GM23338 (cell line): ENCODE data around the gene SF3B4. TPM values are rescaled to one million over a fixed set of nuclear protein-coding genes. Genes with fewer than 3 reads are reported as not detected.

Experiments used
- ATAC-seq: fragments of 200-7000 bp; cut with Tn5 transposase; 3 replicates; pipeline ENCODE4 v1.9.1; 2020
- DNase-seq: peaks from one replicate; pipeline ENCODE4 v3.0.0-alpha.2; 2015; ENCODE audit warnings: low spot score
- H2AFZ ChIP-seq: fragments of 200-600 bp; sonication (generic); 2 replicates; pipeline ENCODE4 v1.8.0; 2016; ENCODE audit warnings: antibody characterized with exemption, mild to moderate bottlenecking, moderate library complexity
- H3F3A ChIP-seq: fragments of 200-600 bp; sonication (generic); replicated peaks from 2 replicates; pipeline ENCODE4 v1.8.0; 2017; ENCODE audit warnings: antibody characterized with exemption, mixed run types, low read depth
- H3K27ac ChIP-seq: fragments of 200-600 bp; sonication (generic); 2 replicates; pipeline ENCODE4 v1.6.1; 2016; ENCODE audit warnings: low read depth
- H3K27me3 ChIP-seq: fragments of 200-600 bp; sonication (generic); 2 replicates; pipeline ENCODE4 v1.8.0; 2016; ENCODE audit warnings: mild to moderate bottlenecking, mixed run types, moderate library complexity; ENCODE audit not compliant: insufficient read depth
- H3K36me3 ChIP-seq: fragments of 200-600 bp; sonication (generic); 2 replicates; pipeline ENCODE4 v1.8.0; 2016; ENCODE audit warnings: mild to moderate bottlenecking; ENCODE audit not compliant: insufficient read depth
- H3K4me1 ChIP-seq: fragments of 200-600 bp; sonication (generic); 2 replicates; pipeline ENCODE4 v1.8.0; 2016; ENCODE audit warnings: mild to moderate bottlenecking, moderate library complexity; ENCODE audit not compliant: insufficient read depth
- H3K4me2 ChIP-seq: fragments of 200-600 bp; sonication (generic); 2 replicates; pipeline ENCODE4 v1.7.1; 2017; ENCODE audit warnings: mixed run types
- H3K4me3 ChIP-seq: fragments of 200-600 bp; sonication (generic); 2 replicates; pipeline ENCODE4 v1.6.1; 2016; ENCODE audit warnings: mixed run types
- H3K79me2 ChIP-seq: fragments of 200-600 bp; sonication (generic); replicated peaks from 2 replicates; pipeline ENCODE4 v1.8.0; 2017; ENCODE audit warnings: mild to moderate bottlenecking; ENCODE audit not compliant: insufficient read depth
- H3K9me2 ChIP-seq: fragments of 200-600 bp; sonication (generic); 2 replicates; pipeline ENCODE4 v1.8.0; 2017; ENCODE audit not compliant: insufficient read depth
- H4K20me1 ChIP-seq: fragments of 200-600 bp; sonication (generic); replicated peaks from 2 replicates; pipeline ENCODE4 v1.8.0; 2017; ENCODE audit warnings: mild to moderate bottlenecking; ENCODE audit not compliant: insufficient read depth
- H3K27ac Mint-ChIP-seq: 2 replicates; pipeline ENCODE4 v1.8.0; 2020; ENCODE audit warnings: inconsistent platforms, mild to moderate bottlenecking, moderate library complexity, mixed read lengths
- H3K27me3 Mint-ChIP-seq: 3 replicates; pipeline ENCODE4 v1.8.0; 2022; ENCODE audit warnings: low read depth, mild to moderate bottlenecking, moderate library complexity, mixed read lengths, inconsistent platforms; ENCODE audit not compliant: insufficient read depth, poor library complexity
- H3K36me3 Mint-ChIP-seq: 3 replicates; pipeline ENCODE4 v1.8.0; 2021; ENCODE audit warnings: low read depth, mild to moderate bottlenecking, inconsistent platforms, moderate library complexity, mixed read lengths
- H3K4me1 Mint-ChIP-seq: 3 replicates; pipeline ENCODE4 v1.8.0; 2020; ENCODE audit warnings: mild to moderate bottlenecking, inconsistent platforms, mixed read lengths
- H3K4me3 Mint-ChIP-seq: 3 replicates; pipeline ENCODE4 v1.8.0; 2021; ENCODE audit warnings: moderate library complexity, mild to moderate bottlenecking, inconsistent platforms, mixed read lengths
- H3K9me3 Mint-ChIP-seq: 3 replicates; pipeline ENCODE4 v1.8.0; 2020; ENCODE audit warnings: moderate library complexity, mild to moderate bottlenecking, inconsistent platforms, mixed read lengths
- CREB1 ChIP-seq: fragments of 250-450 bp; sonication (Bioruptor Pico); IDR thresholded peaks from 2 replicates; pipeline ENCODE4 v1.5.0; 2020; ENCODE audit warnings: low read depth, mild to moderate bottlenecking, moderate library complexity
- EZH2phosphoT487 ChIP-seq: fragments of 200-600 bp; sonication (generic); IDR thresholded peaks from one replicate; pipeline ENCODE4 v1.8.1; 2018; ENCODE audit warnings: antibody characterized with exemption; ENCODE audit not compliant: unreplicated experiment
- JUNB ChIP-seq: IDR thresholded peaks from one replicate; pipeline ENCODE4 v1.6.1; 2016; ENCODE audit warnings: antibody characterized with exemption; ENCODE audit not compliant: unreplicated experiment
- POLR2AphosphoS5 ChIP-seq: IDR thresholded peaks from 2 replicates; pipeline ENCODE4 v1.6.1; 2016; ENCODE audit warnings: antibody characterized with exemption, low read depth
- ZNF114 ChIP-seq: fragments of 250-450 bp; sonication (Bioruptor Pico); IDR thresholded peaks from 2 replicates; pipeline ENCODE4 v1.5.0; 2020; ENCODE audit warnings: mild to moderate bottlenecking, moderate library complexity
- ZNF462 ChIP-seq: fragments of 250-450 bp; sonication (Bioruptor Pico); IDR thresholded peaks from 2 replicates; pipeline ENCODE4 v1.5.0; 2020; ENCODE audit warnings: mild to moderate bottlenecking, moderate library complexity
- polyA plus RNA-seq: library from polyadenylated mRNA; unstranded; fragments of >200 nt; fragmentation: Nextera tagmentation; extraction: Ambion mirVana; gene quantifications from 2 replicates; pipeline ENCODE4 v1.2.1, GENCODE V29; 2016
- total RNA-seq: library from RNA; depleted of rRNA; stranded (reverse); fragments of >200 nt; shearing (Covaris generic); gene quantifications from 2 replicates; pipeline ENCODE4 v1.2.3, GENCODE V29; 2014
- TF ChIP-seq, protein P1 (sequence below), 2 experiments: fragments of 200-600 bp in 1 of 2; sonication (generic) in 1 of 2; conservative IDR thresholded peaks; 2 replicates each; pipeline versions ENCODE4 v1.5.1 to v1.6.1; 2016 to 2017; ENCODE audit warnings: antibody characterized with exemption in 2 of 2, low read depth in 2 of 2, mild to moderate bottlenecking in 2 of 2, moderate library complexity in 1 of 2

The SF3B4 gene
- total and polyA plus RNA-seq, 2 experiments from 2014 or later: 48.7 to 84.0 TPM

GRCh38 chr1:149931212-149931790, 3.7 kb upstream of the SF3B4 start:
- Histone ChIP-seq H3K4me1 (peaks cover 20% of the 10 kb centered on the region), H4K20me1 (peaks cover 7% of the 10 kb centered on the region), H3K4me2 (no peak overlapping the region), H3F3A (peaks cover 7% of the 10 kb centered on the region; the same call in 1 of the 2 replicates), H3K36me3 (peaks cover 2% of the 10 kb centered on the region), H3K79me2 (peaks cover 12% of the 10 kb centered on the region), H3K9me2 (no peaks in the 10 kb centered on the region), H2AFZ (no peak overlapping the region), H3K4me3 (no peak overlapping the region), H3K27ac (no peak overlapping the region), H3K27me3 (no peaks in the 10 kb centered on the region)
- Mint-ChIP-seq H3K27me3 (peaks cover 9% of the 10 kb centered on the region), H3K36me3 (peaks cover 8% of the 10 kb centered on the region), H3K27ac (no peak overlapping the region), H3K4me3 (no peak overlapping the region), H3K9me3 (no peaks in the 10 kb centered on the region), H3K4me1 (peaks cover 16% of the 10 kb centered on the region)
- TF ChIP-seq, protein P1, sequence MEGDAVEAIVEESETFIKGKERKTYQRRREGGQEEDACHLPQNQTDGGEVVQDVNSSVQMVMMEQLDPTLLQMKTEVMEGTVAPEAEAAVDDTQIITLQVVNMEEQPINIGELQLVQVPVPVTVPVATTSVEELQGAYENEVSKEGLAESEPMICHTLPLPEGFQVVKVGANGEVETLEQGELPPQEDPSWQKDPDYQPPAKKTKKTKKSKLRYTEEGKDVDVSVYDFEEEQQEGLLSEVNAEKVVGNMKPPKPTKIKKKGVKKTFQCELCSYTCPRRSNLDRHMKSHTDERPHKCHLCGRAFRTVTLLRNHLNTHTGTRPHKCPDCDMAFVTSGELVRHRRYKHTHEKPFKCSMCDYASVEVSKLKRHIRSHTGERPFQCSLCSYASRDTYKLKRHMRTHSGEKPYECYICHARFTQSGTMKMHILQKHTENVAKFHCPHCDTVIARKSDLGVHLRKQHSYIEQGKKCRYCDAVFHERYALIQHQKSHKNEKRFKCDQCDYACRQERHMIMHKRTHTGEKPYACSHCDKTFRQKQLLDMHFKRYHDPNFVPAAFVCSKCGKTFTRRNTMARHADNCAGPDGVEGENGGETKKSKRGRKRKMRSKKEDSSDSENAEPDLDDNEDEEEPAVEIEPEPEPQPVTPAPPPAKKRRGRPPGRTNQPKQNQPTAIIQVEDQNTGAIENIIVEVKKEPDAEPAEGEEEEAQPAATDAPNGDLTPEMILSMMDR (conservative IDR thresholded peaks at IDR 0.05; ENCODE audit: low read depth in 2 of 2): no peak
- no peak for TF ChIP-seq CREB1 (CRISPR knock-in tag)
- no peak for TF ChIP-seq POLR2AphosphoS5
- no peak for TF ChIP-seq JUNB
- TF ChIP-seq ZNF462: no peak
- TF ChIP-seq EZH2phosphoT487: no peak
- TF ChIP-seq ZNF114 (CRISPR knock-in tag): no peak
- DNase-seq (no peak), ATAC-seq (no peak)
